HepG2 (cell line): ENCODE results near the gene FOXD1. TPM values are rescaled to one million over a fixed set of nuclear protein-coding genes. Genes with fewer than 3 reads are reported as not detected.

Experiments
- ATAC-seq: fragments of 200-7000 bp; cut with Tn5 transposase; 3 replicates; pipeline ENCODE4 v1.9.1; 2020; ENCODE audit warnings: mild to moderate bottlenecking, moderate library complexity
- BruUV-seq: library from RNA; stranded (reverse); fragments of 400-500 nt; replicated peaks from 2 replicates; lab custom pipeline; 2021; lab: Mats Ljungman, UMichigan
- CTCF ChIA-PET: fragments of 300-600 bp; formaldehyde crosslinking; extraction: SDS; loops from one replicate; lab custom pipeline; 2021; ENCODE audit warnings: low total read pairs, inconsistent platforms, low intra/inter-chr PET ratio; lab: Yijun Ruan, JAX
- POLR2A ChIA-PET: fragments of 350-600 bp; sonication (Branson Sonifier 250); formaldehyde crosslinking; loops from one replicate; lab custom pipeline; 2020; ENCODE audit warnings: antibody characterized with exemption, inconsistent platforms; lab: Yijun Ruan, JAX
- DNase-seq: peaks from one replicate; pipeline ENCODE4 v3.0.0-alpha.2; 2015; ENCODE audit warnings: low spot score
- FAIRE-seq: peaks from 3 replicates; lab custom pipeline; 2011; peaks lifted over from hg19 to GRCh38; lab: Jason Lieb, UNC
- H2AFZ ChIP-seq: one replicate; pipeline ENCODE4 v1.6.1; 2011; ENCODE audit warnings: low read length, inconsistent platforms
- H3K27ac ChIP-seq: fragments of 300-600 bp; 3 replicates; pipeline ENCODE4 v1.8.0; 2011; ENCODE audit warnings: mixed run types, mild to moderate bottlenecking, mixed read lengths, low read length, inconsistent platforms; ENCODE audit not compliant: insufficient read depth; ENCODE audit errors: extremely low read length
- H3K27me3 ChIP-seq, 2 experiments: fragments of 200-600 bp in 1 of 2; 2 replicates in 1 of 2; 3 replicates in 1 of 2; pipeline versions ENCODE4 v1.6.0 to v1.8.0; 2011; ENCODE audit warnings: low read length in 2 of 2, mild to moderate bottlenecking in 2 of 2, moderate library complexity in 2 of 2, inconsistent platforms in 1 of 2; ENCODE audit not compliant: insufficient read depth in 2 of 2, control insufficient read depth in 1 of 2
- H3K36me3 ChIP-seq, 2 experiments: fragments of 200-600 bp in 1 of 2; replicated peaks in 1 of 2; 2 replicates in 1 of 2; 3 replicates in 1 of 2; pipeline versions ENCODE4 v1.5.1 to v1.8.0; 2011; ENCODE audit warnings: low read length in 2 of 2, inconsistent platforms in 1 of 2; ENCODE audit not compliant: insufficient read depth in 2 of 2, control insufficient read depth in 1 of 2
- H3K4me1 ChIP-seq: 2 replicates; pipeline ENCODE4 v1.5.1; 2012; ENCODE audit warnings: low read length, inconsistent platforms; ENCODE audit not compliant: insufficient read depth
- H3K4me2 ChIP-seq: 2 replicates; pipeline ENCODE4 v1.6.0; 2011; ENCODE audit warnings: low read depth, low read length, inconsistent platforms
- H3K4me3 ChIP-seq, 3 experiments: fragments of 200-600 bp in 1 of 3; sonication (generic), shearing (Covaris generic) in 1 of 3; replicated peaks in 1 of 3; 2 replicates each; pipeline ENCODE4 v1.5.1; 2011 to 2016; ENCODE audit warnings: low read length in 3 of 3, inconsistent platforms in 2 of 3, low read depth in 2 of 3, mild to moderate bottlenecking in 2 of 3, control low read depth in 1 of 3, mixed read lengths in 1 of 3; ENCODE audit not compliant: insufficient read depth in 1 of 3
- H3K79me2 ChIP-seq: one replicate; pipeline ENCODE4 v1.6.1; 2011; ENCODE audit warnings: low read length, inconsistent platforms; ENCODE audit not compliant: insufficient read depth
- H3K9ac ChIP-seq: 2 replicates; pipeline ENCODE4 v1.6.0; 2011; ENCODE audit warnings: mild to moderate bottlenecking, low read depth, low read length, inconsistent platforms; ENCODE audit not compliant: insufficient read depth
- H3K9me3 ChIP-seq: 2 replicates; pipeline ENCODE4 v1.5.1; 2012; ENCODE audit warnings: mild to moderate bottlenecking, low read length
- H4K20me1 ChIP-seq: 2 replicates; pipeline ENCODE4 v1.6.0; 2011; ENCODE audit warnings: inconsistent platforms, mild to moderate bottlenecking, low read length, moderate library complexity; ENCODE audit not compliant: insufficient read depth
- ATF2 ChIP-seq: sonication (generic); formaldehyde crosslinking; IDR thresholded peaks from 2 replicates; pipeline ENCODE4 v1.4.0; 2020; ENCODE audit warnings: missing genetic modification reagents
- ATRX ChIP-seq: sonication (generic); formaldehyde crosslinking; IDR thresholded peaks from 2 replicates; pipeline ENCODE4 v1.4.0; 2020; ENCODE audit warnings: missing genetic modification reagents, borderline replicate concordance
- GMEB1 ChIP-seq: sonication (generic); formaldehyde crosslinking; IDR thresholded peaks from 2 replicates; pipeline ENCODE4 v1.5.1; 2020; ENCODE audit warnings: missing genetic modification reagents, mild to moderate bottlenecking, borderline replicate concordance
- MTF2 ChIP-seq: sonication (generic); formaldehyde crosslinking; IDR thresholded peaks from 2 replicates; pipeline ENCODE4 v1.5.0; 2020; ENCODE audit warnings: missing genetic modification reagents, borderline replicate concordance
- NFIB ChIP-seq: sonication (generic); formaldehyde crosslinking; IDR thresholded peaks from 2 replicates; pipeline ENCODE4 v1.9.0; 2021; ENCODE audit warnings: missing genetic modification reagents, mild to moderate bottlenecking, borderline replicate concordance
- NFRKB ChIP-seq: fragments of 450-650 bp; IDR thresholded peaks from 2 replicates; pipeline ENCODE4 v1.6.1; 2017
- RAD51 ChIP-seq: fragments of 450-650 bp; IDR thresholded peaks from 2 replicates; pipeline ENCODE4 v1.6.1; 2016; ENCODE audit warnings: borderline replicate concordance
- ZFP41 ChIP-seq: sonication (generic); formaldehyde crosslinking; IDR thresholded peaks from 2 replicates; pipeline ENCODE4 v1.4.0; 2020; ENCODE audit warnings: mild to moderate bottlenecking, missing genetic modification reagents, borderline replicate concordance
- WGBS: methylation state at CpG from one replicate; pipeline ENCODE4 v1.1.6; 2017; ENCODE audit warnings: low lambda C conversion rate; 5-methylcytosine and 5-hydroxymethylcytosine counted together
- in situ Hi-C: cut with HindIII; loops from 2 replicates; pipeline ENCODE4 v1.10.0; 2017; ENCODE audit warnings: low pct_unique_long_range_greater_than_20kb; ENCODE audit not compliant: extremely low pct_ligation_motif_present
- intact Hi-C: fragments of 100-400 bp; cut with micrococcal nuclease; formaldehyde crosslinking; loops from one replicate; pipeline ENCODE4 v1.10.0; 2022; ENCODE audit not compliant: unreplicated experiment
- polyA plus RNA-seq, 8 experiments: library from polyadenylated mRNA; depleted of rRNA in 3 of 8; stranded (reverse) in 7 of 8; unstranded in 1 of 8; fragments of >200 nt; fragmentation: Illumina TruSeq in 4 of 8; extraction: Trizol in 4 of 8; gene quantifications; 2 replicates each; pipeline versions ENCODE4 v1.2.1 to v1.2.3, GENCODE V29; 2011 to 2016; ENCODE audit warnings: low read depth in 4 of 8, missing spikeins in 1 of 8, mixed read lengths in 1 of 8; ENCODE audit not compliant: insufficient read depth in 1 of 8
- total RNA-seq, 5 experiments: library from RNA; depleted of rRNA; stranded (reverse); fragments of >200 nt; fragmentation: Illumina TruSeq; extraction: Trizol; gene quantifications; 2 replicates each; pipeline ENCODE4 v1.2.3, GENCODE V29; 2016; ENCODE audit warnings: low read depth in 1 of 5

The FOXD1 gene
- total and polyA plus RNA-seq, 2 of the 13 experiments (the other 11 are each of a cell fraction or from before 2014, with no cell fraction given): 0.04 to 0.05 TPM

GRCh38 chr5:73482383-73483136 lies 34.0 kb upstream of the FOXD1 start (continued):
- TF ChIP-seq NFRKB (no peak), NFIB (CRISPR knock-in tag) (no peak), MTF2 (CRISPR knock-in tag) (no peak), ZFP41 (CRISPR knock-in tag) (no peak), ATRX (CRISPR knock-in tag) (no peak), GMEB1 (CRISPR knock-in tag) (no peak)
- TF ChIP-seq, all 625 proteins: peak for 0

GRCh38 chr5:73480500-73480899 lies 31.9 kb upstream of the FOXD1 start:
- H3K4me1 ChIP-seq: no peaks in the 10 kb centered on the region
- no peaks in the 10 kb centered on the region for H3K9me3 ChIP-seq
- H3K79me2 ChIP-seq: no peaks in the 10 kb centered on the region
- peaks cover 0 to 9% of the 10 kb centered on the region in 2 experiments; a peak in 1 of 5 replicates for H3K27me3 ChIP-seq
- H3K36me3 ChIP-seq: no peaks in the 10 kb centered on the region
- POLR2A ChIA-PET: no interaction called here
- FAIRE-seq (no peak), ATAC-seq (no peak), DNase-seq (no peak)
- intact Hi-C loops: no loop called here
- no peak overlapping the region for H3K27ac ChIP-seq
- no peak overlapping the region for H3K4me3 ChIP-seq
- H2AFZ ChIP-seq: no peak overlapping the region
- H3K4me2 ChIP-seq: no peak overlapping the region
- in situ Hi-C loops: no loop called here
- no peaks in the 10 kb centered on the region for H4K20me1 ChIP-seq
- TF ChIP-seq ATF2 (CRISPR knock-in tag): no peak
- peak; percentile 66; the same call in 1 of the 2 replicates for TF ChIP-seq RAD51
- no peak overlapping the region for H3K9ac ChIP-seq
- CTCF ChIA-PET: no interaction called here
- WGBS: 0% methylated on average over 1 of the region's 1 CpG
- BruUV-seq: no TSS peak
